Thoracic aorta (tissue), 2 donors: Measurements from ENCODE around the gene AMHR2. TPM values are rescaled to one million over a fixed set of nuclear protein-coding genes. Genes with fewer than 3 reads are reported as not detected.

Source experiments
- ATAC-seq: fragments of 150-250 bp; one replicate; pipeline ENCODE4 v1.8.0; 2017; ENCODE audit warnings: low read depth; ENCODE audit not compliant: insufficient number of reproducible peaks, low FRiP score
- DNase-seq: peaks from one replicate; pipeline ENCODE4 v3.0.0-alpha.2; 2020; ENCODE audit warnings: low spot score
- H3K27ac ChIP-seq, 2 donors: fragments of 200-600 bp; sonication (generic); 1 replicate in 1 of 2; 2 replicates in 1 of 2; pipeline ENCODE4 v1.5.1; 2016; ENCODE audit warnings: mild to moderate bottlenecking in 2 of 2, moderate library complexity in 2 of 2
- H3K27me3 ChIP-seq: fragments of 200-600 bp; sonication (generic); replicated peaks from 2 replicates; pipeline ENCODE4 v1.6.0; 2016; ENCODE audit warnings: mild to moderate bottlenecking; ENCODE audit not compliant: insufficient read depth
- H3K36me3 ChIP-seq: fragments of 200-600 bp; sonication (generic); one replicate; pipeline ENCODE4 v1.5.1; 2016
- H3K4me1 ChIP-seq, 2 donors: fragments of 200-600 bp; sonication (generic); 1 replicate in 1 of 2; 2 replicates in 1 of 2; pipeline versions ENCODE4 v1.5.1 to v1.6.0; 2016; ENCODE audit warnings: low read depth in 2 of 2, mild to moderate bottlenecking in 1 of 2; ENCODE audit not compliant: control insufficient read depth in 1 of 2
- H3K4me3 ChIP-seq: fragments of 200-600 bp; sonication (generic); 2 replicates; pipeline ENCODE4 v1.5.1; 2016; ENCODE audit warnings: mild to moderate bottlenecking
- H3K9me3 ChIP-seq: fragments of 200-600 bp; sonication (generic); 2 replicates; pipeline ENCODE4 v1.5.1; 2016
- CTCF ChIP-seq: fragments of 200-600 bp; sonication (generic); IDR thresholded peaks from one replicate; pipeline ENCODE4 v1.5.1; 2019; ENCODE audit warnings: antibody characterized with exemption
- total RNA-seq, 2 donors: library from RNA; depleted of rRNA; stranded (reverse); fragments of >200 nt; gene quantifications; one replicate each; pipeline versions ENCODE4 v1.1.0 to v1.2.3, GENCODE V29; 2016

Gene AMHR2
- total RNA-seq, 2 donors from 2014 or later, result 0.27 TPM; not detected in 1

GRCh38 chr12:53468282-53468681, 44.6 kb downstream of the AMHR2 start:
- no peak for TF ChIP-seq CTCF
- peaks cover 83% of the 10 kb centered on the region for H3K36me3 ChIP-seq
- ATAC-seq (no peak), DNase-seq (no peak)
- no peaks in the 10 kb centered on the region for H3K27me3 ChIP-seq
- H3K9me3 ChIP-seq, result no peaks in the 10 kb centered on the region
- H3K4me1 ChIP-seq, result peaks cover 2 to 11% of the 10 kb centered on the region in 2 donors
- H3K27ac ChIP-seq, result no peak overlapping the region
- H3K4me3 ChIP-seq, result no peak overlapping the region

- peaks cover 13 to 29% of the 10 kb centered on the region in 2 donors for H3K4me1 ChIP-seq
Observed at GRCh38 chr12:53472056-53472582, 48.5 kb downstream of the AMHR2 start.

GRCh38 chr12:53474077-53474476, 50.4 kb downstream of the AMHR2 start:
- Histone ChIP-seq H3K4me3 (no peak overlapping the region), H3K27ac (peak overlapping the region in 1 of 2 donors; percentile 26), H3K4me1 (peaks cover 13 to 41% of the 10 kb centered on the region in 2 donors), H3K9me3 (no peaks in the 10 kb centered on the region), H3K36me3 (peaks cover 77% of the 10 kb centered on the region), H3K27me3 (no peaks in the 10 kb centered on the region)
- ATAC-seq (no peak), DNase-seq (no peak)
- no peak for TF ChIP-seq CTCF

More at GRCh38 chr12:53472056-53472582, 48.5 kb downstream of the AMHR2 start:
- Histone ChIP-seq H3K9me3 (no peaks in the 10 kb centered on the region), H3K36me3 (peaks cover 82% of the 10 kb centered on the region), H3K4me3 (no peak overlapping the region), H3K27ac (peak overlapping the region in 1 of 2 donors; percentile 2), H3K27me3 (no peaks in the 10 kb centered on the region)
- TF ChIP-seq CTCF, result no peak
- ATAC-seq (no peak), DNase-seq (no peak)

GRCh38 chr12:53474819-53475218, 51.2 kb downstream of the AMHR2 start:
- peak overlapping the region in 1 of 2 donors; percentile 26 for H3K27ac ChIP-seq
- H3K9me3 ChIP-seq, result no peaks in the 10 kb centered on the region
- H3K27me3 ChIP-seq, result no peaks in the 10 kb centered on the region
- no peak for DNase-seq
- no peak for ATAC-seq
- no peak overlapping the region for H3K4me3 ChIP-seq
- peaks cover 76% of the 10 kb centered on the region for H3K36me3 ChIP-seq
- peaks cover 13 to 41% of the 10 kb centered on the region in 2 donors for H3K4me1 ChIP-seq
- no peak for TF ChIP-seq CTCF

- Histone ChIP-seq H3K9me3 (no peaks in the 10 kb centered on the region), H3K4me3 (no peak overlapping the region), H3K27ac (peak overlapping the region; percentile 8 to 29), H3K4me1 (peaks cover 13 to 41% of the 10 kb centered on the region in 2 donors), H3K36me3 (peaks cover 80% of the 10 kb centered on the region), H3K27me3 (no peaks in the 10 kb centered on the region)
- ATAC-seq, result no peak
- TF ChIP-seq CTCF, result no peak
- no peak for DNase-seq
Observed at GRCh38 chr12:53476769-53477209, 53.1 kb downstream of the AMHR2 start.
